ENCODE data around the gene DLG3. TPM values are rescaled to one million over a fixed set of nuclear protein-coding genes. Genes with fewer than 3 reads are reported as not detected.

Gene DLG3
- total and polyA plus RNA-seq, 10 of the 15 experiments (the other 5 are each of a cell fraction or from before 2014, with no cell fraction given) = 1.3 to 32.2 (median 3.9) TPM

- no peak for TF ChIP-seq CEBPB (IDR thresholded peaks at IDR 0.05; ENCODE audit: borderline replicate concordance in 1 of 2, low read depth in 2 of 2, low read length in 2 of 2)
- TF ChIP-seq SUZ12 (IDR thresholded peaks at IDR 0.05; ENCODE audit: unreplicated experiment) = no peak
- no peak for TF ChIP-seq HDAC2 (IDR thresholded peaks at IDR 0.05)
- TF ChIP-seq ZNF687 (IDR thresholded peaks at IDR 0.05) = no peak
- TF ChIP-seq REST (IDR thresholded peaks at IDR 0.05; ENCODE audit: low read depth, low read length) = no peak
- no peak for TF ChIP-seq MXI1 (IDR thresholded peaks at IDR 0.05; ENCODE audit: low read depth, low read length)
- TF ChIP-seq RELA (IDR thresholded peaks at IDR 0.05; ENCODE audit: borderline replicate concordance, partially characterized antibody) = no peak
- no peak for TF ChIP-seq ZBTB40 (IDR thresholded peaks at IDR 0.05; ENCODE audit: borderline replicate concordance)
These were observed 82.4 kb downstream of the DLG3 start (continued) for GRCh38 chrX:70527053-70527452.
